Right lobe of liver (tissue), 4 donors: ENCODE results near the gene CLIC5.

Source experiments
- POLR2A ChIP-seq: fragments of 450-650 bp; IDR thresholded peaks from one replicate; pipeline ENCODE4 v1.6.1; 2017; ENCODE audit warnings: antibody characterized with exemption, mild to moderate bottlenecking
- TF ChIP-seq, protein P1 (sequence below), 4 donors: fragments of 200-600 bp in 3 of 4; fragments of 450-650 bp in 1 of 4; IDR thresholded peaks; one replicate each; pipeline versions ENCODE4 v1.5.1 to v1.8.0; 2016 to 2022; ENCODE audit warnings: antibody characterized with exemption in 4 of 4, mild to moderate bottlenecking in 2 of 4
- donor health status: DM: no; HTN: no; CAD: no.
- donor health status: DM: no; HTN: no; CAD: no.
- donor health status: DM: no; HTN: yes; CAD: no.

GRCh38 chr6:45956663-45957062, 59.0 kb downstream of the CLIC5 start:
- TF ChIP-seq, protein P1, sequence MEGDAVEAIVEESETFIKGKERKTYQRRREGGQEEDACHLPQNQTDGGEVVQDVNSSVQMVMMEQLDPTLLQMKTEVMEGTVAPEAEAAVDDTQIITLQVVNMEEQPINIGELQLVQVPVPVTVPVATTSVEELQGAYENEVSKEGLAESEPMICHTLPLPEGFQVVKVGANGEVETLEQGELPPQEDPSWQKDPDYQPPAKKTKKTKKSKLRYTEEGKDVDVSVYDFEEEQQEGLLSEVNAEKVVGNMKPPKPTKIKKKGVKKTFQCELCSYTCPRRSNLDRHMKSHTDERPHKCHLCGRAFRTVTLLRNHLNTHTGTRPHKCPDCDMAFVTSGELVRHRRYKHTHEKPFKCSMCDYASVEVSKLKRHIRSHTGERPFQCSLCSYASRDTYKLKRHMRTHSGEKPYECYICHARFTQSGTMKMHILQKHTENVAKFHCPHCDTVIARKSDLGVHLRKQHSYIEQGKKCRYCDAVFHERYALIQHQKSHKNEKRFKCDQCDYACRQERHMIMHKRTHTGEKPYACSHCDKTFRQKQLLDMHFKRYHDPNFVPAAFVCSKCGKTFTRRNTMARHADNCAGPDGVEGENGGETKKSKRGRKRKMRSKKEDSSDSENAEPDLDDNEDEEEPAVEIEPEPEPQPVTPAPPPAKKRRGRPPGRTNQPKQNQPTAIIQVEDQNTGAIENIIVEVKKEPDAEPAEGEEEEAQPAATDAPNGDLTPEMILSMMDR (IDR thresholded peaks at IDR 0.05), result no peak
- no peak for TF ChIP-seq POLR2A
